HG03280 (cell line): Measurements from ENCODE around the gene SLC12A7.
"Not testable (repeated sequence)": the region's sequence is repeated elsewhere in the genome, so short reads cannot be mapped to it uniquely, and the experiment has no call there.

Experiments used
- ATAC-seq: cut with Tn5 transposase; IDR thresholded peaks from one replicate; pipeline ENCODE4 v1.9.1; 2021; ENCODE audit warnings: mild to moderate bottlenecking, moderate library complexity; ENCODE audit not compliant: unreplicated experiment

Gene SLC12A7

DNA sequence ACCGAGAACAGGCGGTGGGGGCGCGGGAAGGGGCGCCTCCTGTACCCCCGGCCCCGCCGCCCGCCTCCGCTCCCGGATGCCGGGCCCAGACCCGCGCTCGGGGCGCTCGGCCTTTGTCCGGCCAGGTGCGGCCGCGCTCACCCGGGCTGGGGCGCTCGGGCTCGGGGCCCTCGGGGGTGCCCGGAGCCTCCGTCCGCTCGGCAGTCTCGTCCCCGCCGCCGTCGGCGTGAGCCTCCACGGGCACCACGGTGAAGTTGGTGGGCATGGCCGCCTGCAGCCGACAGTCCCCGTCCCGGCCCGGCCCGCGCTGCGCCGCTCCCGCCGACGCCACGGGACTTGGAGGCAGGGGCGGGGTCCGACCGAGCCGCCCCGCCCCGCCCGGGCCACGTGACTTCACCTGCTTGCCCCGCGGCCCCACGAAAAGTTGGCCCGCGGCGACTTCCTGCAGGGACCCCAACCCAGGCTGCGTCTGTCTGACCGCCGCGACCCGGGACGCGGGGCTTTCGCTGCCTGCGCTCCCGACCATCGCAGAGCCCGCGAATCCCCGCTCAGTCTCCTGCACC lies at the start of gene SLC12A7:
SLC12A7 (minus strand) TSS at position 337 of the 563 bp plus-strand sequence; CDS start at position 265, 72 bp downstream.
- no peak for ATAC-seq

GRCh38 chr5:1161108-1161832 lies 49.4 kb upstream of the SLC12A7 start:
- ATAC-seq: no peak

DNA sequence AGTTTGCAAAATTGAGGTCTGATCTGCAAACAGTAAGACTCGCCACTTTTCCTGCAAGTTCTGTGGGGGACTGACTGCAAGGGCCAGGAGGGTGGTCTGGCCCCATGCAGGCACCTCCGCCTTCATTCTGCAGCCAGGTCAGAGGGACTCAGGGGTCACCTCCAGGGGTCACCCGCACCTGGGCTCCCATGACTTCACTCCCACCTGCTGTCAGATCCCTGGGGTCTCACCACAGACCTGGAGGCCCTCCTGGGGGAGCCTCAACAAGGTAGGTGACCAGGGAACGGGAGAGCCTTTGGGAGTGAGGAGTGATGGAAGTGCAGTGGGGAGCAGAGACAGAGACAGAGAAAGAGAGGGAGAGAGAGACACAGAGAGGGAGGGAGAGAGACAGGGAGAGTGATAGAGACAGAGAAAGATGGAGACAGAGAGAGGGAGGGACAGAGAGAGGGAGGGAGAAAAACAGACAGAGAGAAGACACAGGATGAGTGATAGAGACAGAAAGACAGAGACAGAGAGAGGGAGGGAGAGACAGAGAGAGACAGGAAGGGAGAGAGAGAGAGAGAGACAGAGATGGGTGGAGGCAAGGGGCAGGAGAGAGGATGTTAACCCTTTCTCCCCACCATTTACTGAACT lies 48.0 kb upstream of the SLC12A7 start:
- ATAC-seq: no peak

DNA sequence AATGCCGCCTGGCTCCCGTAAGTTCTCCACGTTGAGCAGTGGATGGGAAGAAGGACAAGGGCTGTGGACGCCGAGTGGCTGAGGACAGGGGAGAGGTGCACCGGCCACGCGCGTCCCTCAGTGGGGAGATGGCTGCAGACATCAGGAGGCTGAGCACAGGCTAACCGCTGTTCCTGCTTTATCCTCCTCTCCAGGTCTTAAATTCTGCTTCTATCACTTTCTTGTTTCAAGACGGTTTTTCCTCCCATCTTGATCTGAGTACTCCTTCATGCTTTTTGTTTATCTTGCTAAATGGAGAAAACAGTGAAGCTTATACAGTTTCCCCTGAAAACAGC lies 47.4 kb upstream of the SLC12A7 start:
- ATAC-seq: no peak

DNA sequence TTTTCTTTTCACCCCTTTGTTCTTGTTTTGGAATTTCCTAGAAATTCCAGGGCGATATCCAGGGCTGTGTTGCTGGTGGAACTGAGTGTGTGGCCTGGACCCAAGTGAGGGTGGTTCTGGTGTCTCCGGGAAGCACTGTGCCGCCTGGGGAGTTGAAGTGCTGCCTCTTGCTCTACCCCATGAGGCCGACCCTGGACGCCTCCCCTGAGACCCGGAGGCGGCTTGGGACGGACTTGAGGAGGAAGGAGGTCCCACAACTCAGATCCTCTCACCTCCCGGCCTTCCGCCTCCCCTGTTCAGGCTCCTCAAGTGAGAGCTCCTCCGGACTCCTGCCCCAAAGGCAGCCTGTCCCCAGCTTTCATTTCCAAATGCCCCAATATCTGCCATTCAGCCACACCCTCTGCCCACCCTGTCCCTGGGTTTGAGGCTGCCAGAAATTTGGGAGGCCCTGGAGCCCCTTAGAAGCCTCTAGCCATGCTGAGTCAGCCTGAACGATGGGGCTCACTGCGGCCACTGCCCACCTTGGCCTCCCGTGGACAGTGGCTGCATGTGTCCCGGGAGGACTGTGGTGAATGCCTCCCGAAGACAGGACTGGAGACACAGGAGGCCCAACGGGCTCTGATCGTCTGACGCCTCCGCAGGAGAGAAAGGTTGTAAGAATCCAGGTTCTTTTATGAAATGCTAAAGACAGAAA lies 46.9 kb upstream of the SLC12A7 start:
- ATAC-seq: no peak

DNA sequence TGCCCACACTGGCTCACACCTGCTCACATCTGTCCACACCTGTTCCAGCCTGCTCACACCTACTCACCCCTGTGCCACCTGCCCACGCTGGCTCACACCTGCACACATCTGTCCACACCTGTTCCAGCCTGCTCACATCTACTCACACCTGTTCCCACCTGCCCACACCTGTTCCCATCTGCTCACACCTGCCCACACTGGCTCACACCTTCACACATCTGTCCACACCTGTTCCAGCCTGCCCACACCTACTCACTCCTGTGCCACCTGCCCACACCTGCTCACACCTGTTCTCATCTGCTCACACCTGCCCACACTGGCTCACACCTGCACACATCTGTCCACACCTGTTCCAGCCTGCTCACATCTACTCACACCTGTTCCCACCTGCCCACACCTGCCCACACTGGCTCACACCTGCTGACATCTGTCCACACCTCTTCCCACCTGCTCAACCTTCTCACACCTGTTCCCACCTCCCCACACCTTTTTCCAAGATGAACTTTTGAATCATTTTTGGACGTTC lies 45.7 kb upstream of the SLC12A7 start:
- ATAC-seq: not testable (repeated sequence)

- ATAC-seq: no peak
These were observed 45.0 kb upstream of the SLC12A7 start for GRCh38 chr5:1156754-1157460.

DNA sequence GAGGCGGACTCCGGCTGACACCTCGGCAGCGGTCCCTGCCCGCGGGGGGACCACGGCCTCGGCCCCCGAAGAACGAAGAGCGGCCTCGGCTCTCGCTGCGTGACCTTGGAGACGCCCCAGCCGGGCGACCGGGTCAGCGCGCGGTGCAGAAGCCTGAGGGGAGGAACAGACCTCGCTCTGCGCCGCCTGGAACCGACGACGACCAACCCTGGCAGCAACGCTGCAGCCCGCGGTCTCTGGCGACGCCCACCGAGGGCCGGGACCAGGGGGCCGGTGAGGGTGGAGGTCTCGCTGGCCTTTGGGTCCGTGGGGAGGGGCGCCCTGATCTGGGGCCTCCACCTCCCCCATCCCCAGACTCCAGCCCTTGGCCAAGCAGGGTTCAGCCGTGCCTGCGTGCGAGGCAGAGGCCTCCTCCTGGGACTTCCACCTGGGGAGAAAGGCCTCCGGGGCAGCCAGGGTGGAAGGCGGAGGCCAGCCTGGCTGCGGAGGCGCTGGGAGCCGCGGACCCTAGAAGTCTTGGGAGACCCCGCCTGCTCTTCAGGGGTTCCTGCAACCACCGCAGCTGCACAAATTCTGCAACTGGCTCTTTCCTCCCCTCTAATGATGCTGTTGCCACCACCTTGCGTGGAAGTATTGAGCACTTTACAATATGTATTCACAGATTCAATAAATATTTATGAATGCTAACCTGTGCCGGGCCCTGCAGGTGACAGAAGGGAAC lies 44.3 kb upstream of the SLC12A7 start:
- no peak for ATAC-seq

DNA sequence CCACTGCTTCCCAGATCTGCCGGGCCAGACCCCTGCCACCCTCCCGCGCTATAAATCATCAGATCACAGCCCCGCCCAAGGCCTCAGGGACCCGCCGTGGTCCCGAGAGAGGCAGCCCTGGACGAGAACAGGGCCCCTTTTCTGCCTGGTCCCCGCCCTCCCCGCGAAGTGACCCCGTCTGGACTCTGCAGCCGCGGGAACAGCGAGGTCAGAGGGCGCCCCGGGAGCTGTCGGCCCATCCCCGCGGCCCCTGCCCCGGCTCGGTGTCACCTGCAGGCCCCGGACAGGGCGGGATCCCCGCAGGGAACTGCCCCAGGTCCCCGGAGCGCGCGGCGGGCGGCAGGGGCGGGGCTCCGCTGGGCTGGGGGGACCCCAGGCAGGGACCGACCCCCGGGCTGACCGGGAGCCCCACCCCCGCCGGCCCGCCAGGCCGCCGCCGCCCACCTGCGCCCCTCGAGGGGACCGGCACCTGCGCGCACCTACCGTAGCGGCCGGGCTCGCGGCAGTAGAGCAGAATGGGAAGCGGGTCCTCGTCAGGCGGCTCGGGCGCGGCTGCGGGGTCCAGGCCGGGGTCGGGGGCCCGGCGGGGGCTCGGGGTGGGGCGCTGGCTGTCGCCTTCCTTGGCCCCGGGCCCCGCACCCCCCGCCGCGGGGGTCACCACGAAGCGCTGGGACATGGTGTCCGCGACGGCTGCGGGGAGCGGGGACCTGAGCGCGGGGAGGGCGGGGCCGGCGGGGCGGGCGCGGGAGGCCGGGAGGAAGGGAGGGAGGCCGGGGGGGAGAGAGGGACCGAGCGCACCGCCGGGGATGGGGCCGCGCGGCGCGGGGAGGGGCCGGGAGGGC lies 43.5 kb upstream of the SLC12A7 start:
- ATAC-seq: no peak

DNA sequence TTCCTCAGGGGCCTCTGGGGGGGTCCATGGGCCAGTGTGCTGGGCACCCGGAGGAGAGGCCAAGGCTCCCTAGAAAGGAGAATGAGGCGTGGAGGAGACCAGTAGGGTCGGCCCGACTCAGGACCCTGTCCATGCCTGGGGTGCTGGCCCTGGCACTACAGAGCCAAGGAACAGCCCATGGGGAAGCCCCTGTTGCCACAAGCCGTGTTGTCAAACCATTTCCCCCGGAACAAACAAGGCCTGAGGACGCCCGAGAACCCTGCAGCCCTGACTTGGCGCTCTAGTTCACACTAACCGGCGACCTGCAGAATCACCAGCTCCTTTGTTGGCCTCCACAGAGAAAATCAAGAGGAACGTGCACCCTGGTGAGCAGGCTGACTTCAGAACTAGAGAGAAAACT lies 41.6 kb upstream of the SLC12A7 start:
- ATAC-seq: no peak

DNA sequence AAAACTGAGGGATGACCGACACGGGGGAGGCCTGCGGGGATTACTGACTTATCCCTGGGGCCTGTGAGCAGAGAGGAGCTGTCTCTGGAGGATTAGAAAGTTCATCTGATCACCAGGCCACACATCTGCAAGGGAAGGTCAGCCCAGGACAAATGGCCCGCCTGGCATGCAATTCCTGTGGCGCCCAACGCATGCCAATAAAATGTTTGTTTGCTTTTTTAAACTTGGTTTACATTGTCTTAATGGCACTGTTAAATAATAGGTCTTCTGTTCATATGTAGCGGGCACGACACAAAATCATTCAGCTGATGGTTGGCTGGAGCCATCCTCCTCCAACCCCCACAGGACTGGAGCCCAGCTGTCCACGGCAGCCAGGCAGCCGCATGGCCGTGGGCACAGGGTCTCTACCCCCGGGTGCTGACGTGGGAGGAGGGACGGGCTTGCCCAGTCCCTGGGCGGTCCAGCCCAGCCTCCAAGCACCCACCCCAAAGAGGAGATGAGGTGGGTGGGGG lies 41.0 kb upstream of the SLC12A7 start:
- no peak for ATAC-seq

DNA sequence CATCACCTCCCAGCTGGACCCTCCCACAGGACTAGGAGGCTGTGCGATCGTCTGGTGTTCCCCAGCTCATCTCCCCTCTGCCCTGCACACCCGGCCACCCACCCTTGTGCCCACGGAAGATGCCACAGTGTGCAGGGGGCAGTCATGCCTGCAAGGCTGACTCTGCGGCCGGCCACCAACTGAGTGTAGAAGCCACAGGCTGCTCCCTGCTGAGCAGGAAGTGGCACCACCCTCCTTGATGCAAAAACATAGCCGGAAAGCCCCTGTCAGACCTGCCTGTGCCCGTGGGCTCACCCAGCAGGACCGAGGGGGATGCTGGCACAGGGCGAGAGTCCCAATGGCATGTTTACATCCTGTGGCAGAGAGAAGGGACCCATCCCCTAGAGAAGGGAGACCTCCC lies 40.3 kb upstream of the SLC12A7 start:
- ATAC-seq: no peak

DNA sequence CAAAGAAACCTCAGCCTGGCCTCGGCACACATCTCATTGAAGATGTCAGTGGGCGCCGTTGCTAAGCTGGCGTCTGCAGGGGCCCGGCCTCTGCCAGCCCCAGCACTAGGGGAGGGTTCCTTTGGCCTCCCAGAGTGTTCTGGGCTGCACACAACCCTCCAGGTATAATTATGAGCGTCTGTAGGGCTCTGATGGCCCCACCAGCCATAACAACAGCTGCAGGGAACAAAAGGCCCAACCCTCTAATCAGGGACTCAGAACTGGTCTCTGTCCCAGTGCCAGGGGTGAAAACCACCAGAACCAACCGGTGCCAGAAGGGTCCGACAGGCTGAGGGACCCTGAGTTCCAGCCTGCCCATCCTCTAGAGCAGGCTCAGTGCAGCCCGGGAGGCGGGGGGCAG lies 39.5 kb upstream of the SLC12A7 start:
- no peak for ATAC-seq

- ATAC-seq: no peak
These were observed 39.0 kb upstream of the SLC12A7 start for GRCh38 chr5:1150866-1151265.

- no peak for ATAC-seq
These were observed 33.0 kb upstream of the SLC12A7 start for GRCh38 chr5:1144638-1145396.

DNA sequence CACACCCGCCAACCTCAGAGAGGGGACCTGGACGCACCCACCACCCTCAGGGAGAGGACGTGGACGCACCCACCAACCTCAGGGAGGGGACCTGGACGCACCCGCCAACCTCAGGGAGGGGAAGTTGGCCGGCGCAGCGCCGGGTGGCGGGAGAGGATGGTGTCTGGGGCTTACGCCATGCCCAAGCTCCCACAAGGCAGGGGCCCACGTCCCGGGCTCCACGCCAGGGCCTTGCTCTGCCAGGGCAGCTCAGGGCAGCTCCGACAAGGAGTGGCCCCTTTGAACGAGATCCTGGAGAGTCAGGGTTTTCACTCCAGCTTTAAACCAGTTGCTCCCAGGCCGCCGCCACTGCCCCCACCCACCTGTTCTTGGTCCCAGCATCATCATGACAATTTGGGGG lies 32.2 kb upstream of the SLC12A7 start:
- no peak for ATAC-seq

DNA sequence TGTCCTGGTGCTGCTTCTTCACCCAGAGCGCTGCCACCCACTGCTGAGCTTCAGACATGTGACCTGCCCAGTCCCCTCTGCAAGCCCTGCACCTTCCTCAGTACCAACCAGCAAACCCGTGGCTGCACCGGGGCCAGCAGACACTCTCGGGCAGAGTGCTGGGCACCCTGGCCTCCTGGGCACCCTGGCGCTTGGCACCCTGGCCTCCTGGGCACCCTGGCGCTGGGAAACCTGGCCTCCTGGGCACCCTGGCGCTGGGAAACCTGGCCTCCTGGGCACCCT lies 31.7 kb upstream of the SLC12A7 start:
- ATAC-seq: no peak

DNA sequence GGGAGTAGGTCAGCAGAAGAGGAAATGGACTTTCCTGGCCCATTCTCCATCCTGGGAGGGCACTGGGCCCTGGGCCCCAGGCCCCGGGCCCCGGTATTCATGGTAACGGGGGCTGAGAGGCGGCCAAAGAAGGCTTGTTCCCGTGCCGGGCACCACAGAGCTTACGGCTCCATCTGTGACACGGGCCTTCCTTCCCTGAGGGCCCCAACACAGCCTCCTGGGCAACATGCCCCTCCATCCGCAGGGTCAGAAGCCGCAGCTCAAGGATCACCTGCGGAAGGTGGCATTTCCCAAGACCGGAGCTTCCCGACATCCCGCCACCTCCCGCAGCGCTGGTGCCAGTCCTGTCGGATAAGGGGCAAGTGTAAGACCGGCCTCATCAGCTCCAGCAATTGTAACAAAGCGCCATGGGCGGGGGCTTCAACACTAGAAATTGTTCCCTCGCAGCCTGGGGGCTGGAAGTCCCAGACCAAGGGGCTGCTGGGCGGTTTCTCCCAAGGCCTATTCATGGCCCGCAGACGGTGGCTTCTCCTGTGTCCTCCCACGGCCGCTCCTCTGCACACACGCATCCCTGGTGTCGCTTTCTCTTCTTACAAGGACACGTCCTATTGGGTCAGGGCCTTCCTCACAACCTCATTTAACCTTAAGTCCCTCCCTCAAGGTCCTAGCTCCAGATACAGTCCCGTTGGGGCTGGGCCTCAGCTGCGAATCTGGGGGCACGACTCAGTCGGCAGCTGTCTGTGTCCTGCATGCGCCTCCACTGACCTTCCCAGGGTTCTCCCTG lies 31.2 kb upstream of the SLC12A7 start:
- no peak for ATAC-seq
